ENCODE results near the gene CIDEA.

Gene CIDEA

DNA sequence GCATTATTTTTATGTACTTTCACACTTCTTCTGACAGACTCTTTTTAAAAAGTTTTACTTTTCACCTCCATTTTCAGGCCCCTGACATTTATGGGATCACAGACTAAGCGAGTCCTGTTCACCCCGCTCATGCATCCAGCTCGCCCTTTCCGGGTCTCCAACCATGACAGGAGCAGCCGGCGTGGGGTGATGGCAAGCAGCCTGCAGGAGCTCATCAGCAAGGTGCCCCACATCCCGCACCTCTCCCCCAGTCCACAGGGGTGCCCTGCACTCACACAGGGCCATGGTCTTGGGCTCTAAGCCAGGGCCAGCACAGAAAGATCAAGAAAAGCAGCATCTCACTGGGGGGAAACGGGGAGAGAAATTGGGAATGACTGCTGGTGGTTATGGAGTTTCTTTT lies 8.6 kb downstream of the CIDEA start:
- no peak overlapping the region for H3K9ac ChIP-seq (ENCODE audit: low read length)
- no peak for DNase-seq
- no peaks in the 10 kb centered on the region for H3K79me2 ChIP-seq (ENCODE audit: low read length)
- no peak overlapping the region for H3K27ac ChIP-seq (ENCODE audit: low read length)
- TF ChIP-seq, protein P1, sequence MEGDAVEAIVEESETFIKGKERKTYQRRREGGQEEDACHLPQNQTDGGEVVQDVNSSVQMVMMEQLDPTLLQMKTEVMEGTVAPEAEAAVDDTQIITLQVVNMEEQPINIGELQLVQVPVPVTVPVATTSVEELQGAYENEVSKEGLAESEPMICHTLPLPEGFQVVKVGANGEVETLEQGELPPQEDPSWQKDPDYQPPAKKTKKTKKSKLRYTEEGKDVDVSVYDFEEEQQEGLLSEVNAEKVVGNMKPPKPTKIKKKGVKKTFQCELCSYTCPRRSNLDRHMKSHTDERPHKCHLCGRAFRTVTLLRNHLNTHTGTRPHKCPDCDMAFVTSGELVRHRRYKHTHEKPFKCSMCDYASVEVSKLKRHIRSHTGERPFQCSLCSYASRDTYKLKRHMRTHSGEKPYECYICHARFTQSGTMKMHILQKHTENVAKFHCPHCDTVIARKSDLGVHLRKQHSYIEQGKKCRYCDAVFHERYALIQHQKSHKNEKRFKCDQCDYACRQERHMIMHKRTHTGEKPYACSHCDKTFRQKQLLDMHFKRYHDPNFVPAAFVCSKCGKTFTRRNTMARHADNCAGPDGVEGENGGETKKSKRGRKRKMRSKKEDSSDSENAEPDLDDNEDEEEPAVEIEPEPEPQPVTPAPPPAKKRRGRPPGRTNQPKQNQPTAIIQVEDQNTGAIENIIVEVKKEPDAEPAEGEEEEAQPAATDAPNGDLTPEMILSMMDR (IDR thresholded peaks at IDR 0.05; ENCODE audit: low read length): no peak
- TF ChIP-seq EZH2phosphoT487 (IDR thresholded peaks at IDR 0.05; ENCODE audit: low read length): no peak
- TF ChIP-seq EZH2 (optimal IDR thresholded peaks at IDR 0.05; ENCODE audit: low read depth, low read length): no peak
- no peaks in the 10 kb centered on the region for H4K20me1 ChIP-seq (ENCODE audit: insufficient read depth, low read length)
- H3K27me3 ChIP-seq (replicated peaks; ENCODE audit: insufficient read depth, low read length): no peaks in the 10 kb centered on the region
- H3K4me2 ChIP-seq (ENCODE audit: low read depth, low read length): no peak overlapping the region
- no peak overlapping the region for H2AFZ ChIP-seq (ENCODE audit: low read length)
- H3K36me3 ChIP-seq (replicated peaks; ENCODE audit: insufficient read depth, low read length): no peaks in the 10 kb centered on the region
- no peak overlapping the region for H3K4me3 ChIP-seq (ENCODE audit: low read length)
- H3K9me2 ChIP-seq (replicated peaks; ENCODE audit: insufficient read depth, low read length): no peaks in the 10 kb centered on the region
- no peaks in the 10 kb centered on the region for H3K4me1 ChIP-seq (ENCODE audit: low read length)
- H3F3A ChIP-seq (ENCODE audit: insufficient read depth, low read length): no peaks in the 10 kb centered on the region
- H3K9me3 ChIP-seq (replicated peaks; ENCODE audit: insufficient read depth, low read length): no peaks in the 10 kb centered on the region

DNA sequence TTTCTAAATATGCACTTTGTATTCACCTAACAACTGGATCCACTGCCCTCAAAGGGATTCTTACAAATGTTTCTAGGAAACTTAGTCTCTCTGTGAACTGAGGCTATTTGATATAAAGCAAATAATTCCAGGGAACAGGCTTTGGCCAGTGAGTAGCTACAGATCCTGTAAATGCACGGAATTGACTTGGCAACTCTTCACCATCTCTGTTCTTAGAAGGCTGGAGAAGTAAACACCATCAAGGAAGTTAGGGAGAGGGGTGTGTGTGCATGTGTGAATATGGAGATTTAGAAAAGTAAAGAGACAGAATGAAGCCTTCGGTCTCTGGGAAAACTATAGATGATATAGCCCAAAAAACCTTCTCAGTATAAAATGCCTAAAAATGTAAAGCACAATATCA lies 10.7 kb downstream of the CIDEA start:
- H3K9me3 ChIP-seq (replicated peaks; ENCODE audit: insufficient read depth, low read length): no peaks in the 10 kb centered on the region

DNA sequence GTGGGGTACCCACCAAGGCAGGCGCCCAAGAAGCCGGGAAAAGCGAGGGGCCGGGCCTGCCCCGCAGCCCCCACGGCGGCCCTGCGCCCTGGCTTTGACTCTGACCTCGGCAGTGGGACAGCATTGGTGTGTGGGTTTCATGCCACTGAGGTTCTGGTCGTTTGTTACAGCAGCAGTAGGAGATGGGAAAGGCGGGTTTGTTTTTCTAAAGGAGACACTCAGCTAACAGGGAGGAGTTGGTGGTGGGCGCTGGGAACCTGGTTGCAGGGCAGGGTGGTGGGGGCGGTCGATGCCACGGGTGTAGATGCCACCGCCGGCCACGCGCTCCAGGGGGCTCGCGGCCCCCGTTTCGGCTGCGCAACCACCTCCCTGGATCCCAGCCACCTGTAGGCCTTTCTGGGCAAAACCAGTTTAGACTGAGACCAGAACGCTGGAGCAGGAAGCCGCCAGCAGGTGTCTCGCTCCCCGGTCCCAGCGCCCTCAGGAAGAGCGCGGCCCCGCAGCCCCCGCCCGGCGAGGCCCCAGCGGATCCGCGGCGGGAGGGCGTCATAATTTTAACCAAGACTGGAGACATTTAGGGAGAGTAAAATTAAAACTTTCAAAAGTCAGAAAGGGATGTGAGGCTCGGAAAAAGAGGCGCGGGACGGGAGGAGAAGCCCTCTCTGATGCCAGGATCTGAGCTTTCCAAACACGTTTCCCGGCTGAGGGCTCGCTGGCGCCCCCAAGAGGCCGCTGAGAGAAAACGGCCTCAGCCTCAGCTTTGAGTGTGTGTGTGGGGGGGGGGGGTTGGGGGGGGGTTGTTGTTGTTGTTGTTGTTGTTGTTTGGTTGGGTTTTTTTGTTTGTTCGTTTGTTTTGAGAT lies 17.4 kb downstream of the CIDEA start:
- no peak overlapping the region for H3K27ac ChIP-seq (ENCODE audit: low read length)
- no peaks in the 10 kb centered on the region for H3K9me3 ChIP-seq (replicated peaks; ENCODE audit: insufficient read depth, low read length)
- no peaks in the 10 kb centered on the region for H3K36me3 ChIP-seq (replicated peaks; ENCODE audit: insufficient read depth, low read length)
- H3F3A ChIP-seq (ENCODE audit: insufficient read depth, low read length): no peaks in the 10 kb centered on the region
- no peaks in the 10 kb centered on the region for H3K27me3 ChIP-seq (replicated peaks; ENCODE audit: insufficient read depth, low read length)
- TF ChIP-seq EZH2 (optimal IDR thresholded peaks at IDR 0.05; ENCODE audit: low read depth, low read length): no peak
- TF ChIP-seq, protein P1 (IDR thresholded peaks at IDR 0.05; ENCODE audit: low read length): peak; percentile 75
- TF ChIP-seq EZH2phosphoT487 (IDR thresholded peaks at IDR 0.05; ENCODE audit: low read length): no peak
- peak overlapping the region; percentile 76; the same call in 1 of the 2 replicates for H3K4me2 ChIP-seq (ENCODE audit: low read depth, low read length)
- H3K9me2 ChIP-seq (replicated peaks; ENCODE audit: insufficient read depth, low read length): no peaks in the 10 kb centered on the region
- H4K20me1 ChIP-seq (ENCODE audit: insufficient read depth, low read length): no peaks in the 10 kb centered on the region
- H2AFZ ChIP-seq (ENCODE audit: low read length): peak overlapping the region; percentile 86
- no peaks in the 10 kb centered on the region for H3K79me2 ChIP-seq (ENCODE audit: low read length)
- H3K9ac ChIP-seq (ENCODE audit: low read length): peak overlapping the region; percentile 49; the same call in 1 of the 2 replicates
- peak; percentile 80 for DNase-seq
- no peaks in the 10 kb centered on the region for H3K4me1 ChIP-seq (ENCODE audit: low read length)
- H3K4me3 ChIP-seq (ENCODE audit: low read length): peak overlapping the region; percentile 57

More for the DNA sequence above, 10.7 kb downstream of the CIDEA start:
- Histone ChIP-seq H3K9me2 (replicated peaks; ENCODE audit: insufficient read depth, low read length) (no peaks in the 10 kb centered on the region), H3K27me3 (replicated peaks; ENCODE audit: insufficient read depth, low read length) (no peaks in the 10 kb centered on the region), H3K36me3 (replicated peaks; ENCODE audit: insufficient read depth, low read length) (no peaks in the 10 kb centered on the region), H3K27ac (ENCODE audit: low read length) (no peak overlapping the region), H3K4me2 (ENCODE audit: low read depth, low read length) (no peak overlapping the region), H2AFZ (ENCODE audit: low read length) (no peak overlapping the region), H3F3A (ENCODE audit: insufficient read depth, low read length) (no peaks in the 10 kb centered on the region), H3K9ac (ENCODE audit: low read length) (no peak overlapping the region), H3K4me1 (ENCODE audit: low read length) (no peaks in the 10 kb centered on the region), H3K4me3 (ENCODE audit: low read length) (no peak overlapping the region), H4K20me1 (ENCODE audit: insufficient read depth, low read length) (no peaks in the 10 kb centered on the region), H3K79me2 (ENCODE audit: low read length) (no peaks in the 10 kb centered on the region)
- TF ChIP-seq, protein P1 (IDR thresholded peaks at IDR 0.05; ENCODE audit: low read length): no peak
- TF ChIP-seq EZH2phosphoT487 (IDR thresholded peaks at IDR 0.05; ENCODE audit: low read length) (no peak), EZH2 (optimal IDR thresholded peaks at IDR 0.05; ENCODE audit: low read depth, low read length) (no peak)
- DNase-seq: no peak

All from MM.1S (cell line).